Measurements from ENCODE around the gene ATP6V1D. TPM values are rescaled to one million over a fixed set of nuclear protein-coding genes. Genes with fewer than 3 reads are reported as not detected.
A peak's percentile ranks its signal among the peaks of the same experiment; 100 is the strongest.

ATP6V1D gene
- total RNA-seq, 4 donors from 2014 or later = 69.3 to 117 (median 98.4) TPM

DNA sequence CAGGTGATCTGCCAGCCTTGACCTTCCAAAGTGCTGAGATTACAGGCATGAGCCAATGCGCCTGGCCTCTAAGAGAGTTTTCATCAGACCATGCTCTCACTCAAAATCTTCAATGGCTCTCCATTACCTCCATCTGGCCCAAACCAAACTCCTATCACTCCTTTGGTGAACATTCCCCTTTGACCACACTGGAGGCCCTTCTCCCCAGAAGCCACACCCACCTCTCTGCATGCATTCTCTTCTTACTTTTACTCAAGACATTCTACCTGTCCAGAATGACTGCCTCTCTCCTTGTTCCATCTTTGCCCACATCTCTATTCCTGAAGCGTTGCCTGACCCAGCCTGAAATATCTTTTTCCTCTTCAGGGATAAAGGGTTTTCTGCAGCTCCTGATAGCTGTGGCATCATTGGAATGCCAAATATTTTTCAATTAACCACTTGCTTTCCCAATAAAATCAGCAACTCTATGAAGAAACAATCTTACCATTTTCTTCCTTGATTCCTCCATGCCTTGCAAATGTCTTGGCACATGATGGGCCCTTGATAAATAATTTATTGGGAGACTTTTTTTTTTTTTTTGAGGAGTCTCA lies 36.9 kb upstream of the ATP6V1D start:
- WGBS = 74% methylated on average over 2 of the region's 2 CpGs
- intact Hi-C loops (cut with DNase I) = no loop called here
- H3K4me3 ChIP-seq = no peak overlapping the region
- no peaks in the 10 kb centered on the region for H3K4me1 ChIP-seq
- H3K9me3 ChIP-seq = no peaks in the 10 kb centered on the region
- H3K36me3 ChIP-seq = no peaks in the 10 kb centered on the region
- no peak overlapping the region for H3K27ac ChIP-seq (replicated peaks in 1 of 4)
- DNase-seq (ENCODE audit: extremely low spot score) = peak; percentile 81
- H3K27me3 ChIP-seq = peaks cover 0 to 6% (median 3%) of the 10 kb centered on the region in 4 donors
- TF ChIP-seq, protein P1, sequence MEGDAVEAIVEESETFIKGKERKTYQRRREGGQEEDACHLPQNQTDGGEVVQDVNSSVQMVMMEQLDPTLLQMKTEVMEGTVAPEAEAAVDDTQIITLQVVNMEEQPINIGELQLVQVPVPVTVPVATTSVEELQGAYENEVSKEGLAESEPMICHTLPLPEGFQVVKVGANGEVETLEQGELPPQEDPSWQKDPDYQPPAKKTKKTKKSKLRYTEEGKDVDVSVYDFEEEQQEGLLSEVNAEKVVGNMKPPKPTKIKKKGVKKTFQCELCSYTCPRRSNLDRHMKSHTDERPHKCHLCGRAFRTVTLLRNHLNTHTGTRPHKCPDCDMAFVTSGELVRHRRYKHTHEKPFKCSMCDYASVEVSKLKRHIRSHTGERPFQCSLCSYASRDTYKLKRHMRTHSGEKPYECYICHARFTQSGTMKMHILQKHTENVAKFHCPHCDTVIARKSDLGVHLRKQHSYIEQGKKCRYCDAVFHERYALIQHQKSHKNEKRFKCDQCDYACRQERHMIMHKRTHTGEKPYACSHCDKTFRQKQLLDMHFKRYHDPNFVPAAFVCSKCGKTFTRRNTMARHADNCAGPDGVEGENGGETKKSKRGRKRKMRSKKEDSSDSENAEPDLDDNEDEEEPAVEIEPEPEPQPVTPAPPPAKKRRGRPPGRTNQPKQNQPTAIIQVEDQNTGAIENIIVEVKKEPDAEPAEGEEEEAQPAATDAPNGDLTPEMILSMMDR (IDR thresholded peaks at IDR 0.05) = no peak
- TF ChIP-seq POLR2AphosphoS5 (IDR thresholded peaks at IDR 0.05) (no peak), POLR2A (IDR thresholded peaks at IDR 0.05; ENCODE audit: low read depth) (no peak), EP300 (IDR thresholded peaks at IDR 0.05) (no peak)

DNA sequence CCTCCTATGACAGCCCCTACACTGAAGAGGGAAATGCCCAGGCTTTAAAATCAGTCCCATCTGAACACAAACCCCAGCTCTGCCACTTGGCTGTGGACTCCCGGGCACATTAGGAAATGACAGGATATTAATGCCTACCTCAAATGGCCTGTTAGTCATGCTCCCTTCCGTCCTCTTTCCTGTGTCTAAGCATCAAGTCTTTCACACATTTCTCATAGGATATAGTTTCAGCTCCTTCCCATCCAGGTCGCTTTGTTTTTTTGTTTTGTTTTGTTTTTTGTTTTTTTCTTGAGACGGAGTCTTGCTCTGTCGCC lies 36.2 kb upstream of the ATP6V1D start:
- Histone ChIP-seq H3K27ac (replicated peaks in 1 of 4) (no peak overlapping the region), H3K36me3 (no peaks in the 10 kb centered on the region), H3K9me3 (no peaks in the 10 kb centered on the region), H3K4me3 (no peak overlapping the region), H3K4me1 (no peaks in the 10 kb centered on the region), H3K27me3 (peaks cover 0 to 6% (median 3%) of the 10 kb centered on the region in 4 donors)
- TF ChIP-seq EP300 (IDR thresholded peaks at IDR 0.05) = no peak
- no peak for TF ChIP-seq POLR2A (IDR thresholded peaks at IDR 0.05; ENCODE audit: low read depth)
- no peak for TF ChIP-seq POLR2AphosphoS5 (IDR thresholded peaks at IDR 0.05)
- TF ChIP-seq, protein P1 (IDR thresholded peaks at IDR 0.05) = no peak
- intact Hi-C loops (cut with DNase I) = no loop called here
- DNase-seq (ENCODE audit: extremely low spot score) = peak; percentile 66
- WGBS = 84% methylated on average over 5 of the region's 5 CpGs

DNA sequence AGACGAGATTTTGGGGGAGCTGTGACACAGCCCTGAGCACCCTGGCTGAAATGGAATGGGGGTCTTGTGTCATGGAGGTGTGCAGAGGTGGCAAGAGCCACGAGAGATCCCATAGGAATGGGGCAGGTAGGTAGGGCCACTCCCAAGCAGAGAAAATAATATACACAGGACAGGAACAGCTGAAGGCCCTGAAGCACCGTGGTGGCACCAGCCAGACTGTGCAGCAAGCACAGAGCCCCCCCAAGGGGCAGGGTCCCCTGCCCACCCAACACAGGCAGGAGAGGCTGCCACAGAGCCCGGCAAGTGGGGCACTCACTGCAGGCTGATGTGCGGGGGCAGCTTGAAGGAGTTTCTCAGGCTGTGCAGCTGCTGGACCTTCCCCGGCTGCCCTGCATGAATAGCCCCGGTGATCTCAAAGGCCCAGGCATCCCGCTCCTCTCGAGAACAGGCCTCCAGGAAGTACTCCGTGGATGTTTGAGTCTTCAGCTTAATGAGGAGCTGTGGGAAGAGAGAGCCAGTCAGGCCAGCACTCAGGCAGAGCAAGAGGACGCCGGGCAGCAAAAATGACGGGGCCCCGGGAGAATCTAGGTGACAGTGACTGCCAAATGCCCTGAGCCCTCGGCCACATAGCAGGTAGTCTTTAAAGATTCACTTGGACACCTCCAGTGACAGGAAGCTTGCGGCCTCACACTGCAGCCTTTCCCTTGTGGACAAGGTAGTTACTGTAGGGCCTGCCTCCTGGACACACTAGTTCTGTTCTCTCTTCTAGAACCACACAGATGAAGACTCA lies 35.7 kb upstream of the ATP6V1D start:
- H3K4me1 ChIP-seq = no peaks in the 10 kb centered on the region
- TF ChIP-seq POLR2AphosphoS5 (IDR thresholded peaks at IDR 0.05) (no peak), EP300 (IDR thresholded peaks at IDR 0.05) (no peak)
- TF ChIP-seq, protein P1 (IDR thresholded peaks at IDR 0.05) = no peak
- 79% methylated on average over 16 of the region's 16 CpGs for WGBS
- DNase-seq (ENCODE audit: extremely low spot score) = peak; percentile 80
- intact Hi-C loops (cut with DNase I) = no loop called here
- no peak overlapping the region for H3K27ac ChIP-seq (replicated peaks in 1 of 4)
- no peaks in the 10 kb centered on the region for H3K9me3 ChIP-seq
- H3K27me3 ChIP-seq = peaks cover 0 to 6% (median 3%) of the 10 kb centered on the region in 4 donors
- H3K36me3 ChIP-seq = no peaks in the 10 kb centered on the region
- H3K4me3 ChIP-seq = no peak overlapping the region

DNA sequence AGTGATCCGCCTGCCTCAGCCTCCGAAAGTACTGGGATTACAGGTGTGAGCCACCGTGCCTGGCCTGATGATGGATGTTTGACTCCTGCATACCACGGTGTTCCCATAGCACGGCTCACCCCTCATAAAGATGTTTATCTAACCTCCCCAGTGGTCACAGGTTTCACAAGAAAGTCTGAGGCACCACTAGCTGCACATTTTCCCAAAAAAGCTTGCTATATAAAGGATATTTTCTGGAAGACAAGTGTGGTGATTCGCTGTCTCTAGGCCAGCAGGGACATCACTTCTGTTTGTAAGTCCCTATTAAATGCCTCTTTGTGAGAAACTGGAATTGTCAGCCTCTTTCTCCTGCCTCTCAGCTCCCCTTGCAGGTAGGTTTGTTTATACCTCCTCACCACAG lies 34.1 kb upstream of the ATP6V1D start:
- Histone ChIP-seq H3K27ac (replicated peaks in 1 of 4) (no peak overlapping the region), H3K36me3 (no peaks in the 10 kb centered on the region), H3K4me3 (no peak overlapping the region), H3K4me1 (no peaks in the 10 kb centered on the region), H3K27me3 (peaks cover 0 to 6% (median 3%) of the 10 kb centered on the region in 4 donors), H3K9me3 (no peaks in the 10 kb centered on the region)
- intact Hi-C loops (cut with DNase I) = no loop called here
- TF ChIP-seq POLR2A (IDR thresholded peaks at IDR 0.05; ENCODE audit: low read depth) (no peak), EP300 (IDR thresholded peaks at IDR 0.05) (no peak), POLR2AphosphoS5 (IDR thresholded peaks at IDR 0.05) (no peak)
- TF ChIP-seq, protein P1 (IDR thresholded peaks at IDR 0.05) = no peak
- peak; percentile 72 for DNase-seq (ENCODE audit: extremely low spot score)
- WGBS = 58% methylated on average over 6 of the region's 6 CpGs

Data from esophagus muscularis mucosa (tissue), 4 donors.